ENCODE results near the gene ADGRG1.
"Not testable (repeated sequence)": the region's sequence is repeated elsewhere in the genome, so short reads cannot be mapped to it uniquely, and the experiment has no call there.

The ADGRG1 gene

DNA sequence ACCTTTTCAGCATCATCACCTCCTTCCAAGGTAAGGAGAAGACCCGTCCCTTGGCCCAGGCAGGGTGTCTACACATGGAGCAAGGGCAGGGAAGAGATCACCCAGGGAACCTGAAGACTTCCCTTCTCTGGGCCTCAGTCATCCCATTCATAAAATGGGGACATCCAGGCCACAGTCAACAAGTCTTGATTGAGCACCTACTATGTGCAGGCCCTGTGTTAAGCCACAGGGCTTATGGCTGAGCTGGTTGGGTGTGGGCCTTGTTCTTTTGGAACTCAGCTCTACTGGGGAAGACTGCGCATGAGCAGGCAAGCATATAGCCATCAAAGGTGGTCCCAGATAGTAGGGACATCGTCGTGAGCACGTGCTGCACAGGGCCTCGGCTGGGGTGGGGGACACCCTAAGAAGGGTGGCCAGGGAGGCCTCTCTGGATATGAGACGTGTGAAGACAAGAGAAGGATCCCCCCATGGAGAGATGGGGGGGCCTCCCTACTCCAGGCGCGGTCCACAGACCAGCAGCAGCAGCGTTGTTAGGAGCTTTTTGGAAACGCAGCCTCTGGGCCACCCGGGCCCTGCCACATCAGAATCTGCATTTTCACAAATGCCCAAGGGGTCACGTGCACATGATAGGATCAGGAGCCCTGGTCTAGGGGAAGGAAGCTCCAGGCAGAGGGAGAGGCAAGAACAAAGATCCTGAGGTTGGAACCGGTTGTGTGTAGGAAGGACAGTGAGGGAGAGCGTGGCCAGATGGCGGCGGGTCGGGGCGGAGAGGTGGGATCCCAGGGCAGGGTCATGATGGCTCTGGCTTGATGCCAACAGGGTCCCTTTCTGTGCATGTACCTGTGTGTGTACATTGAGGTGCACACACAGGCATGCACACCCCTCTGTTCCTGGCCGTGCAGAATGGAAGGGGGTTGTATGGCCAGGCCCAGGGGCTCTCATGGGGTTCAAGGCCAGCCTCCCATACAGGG is 33.8 kb downstream of the ADGRG1 start:
- intact Hi-C loops (cut with DNase I) = loop anchor here (10.0 kb wide), 1 partner anchor 63 kb away; no protein-coding TSS in a partner anchor
- no peak for DNase-seq

DNA sequence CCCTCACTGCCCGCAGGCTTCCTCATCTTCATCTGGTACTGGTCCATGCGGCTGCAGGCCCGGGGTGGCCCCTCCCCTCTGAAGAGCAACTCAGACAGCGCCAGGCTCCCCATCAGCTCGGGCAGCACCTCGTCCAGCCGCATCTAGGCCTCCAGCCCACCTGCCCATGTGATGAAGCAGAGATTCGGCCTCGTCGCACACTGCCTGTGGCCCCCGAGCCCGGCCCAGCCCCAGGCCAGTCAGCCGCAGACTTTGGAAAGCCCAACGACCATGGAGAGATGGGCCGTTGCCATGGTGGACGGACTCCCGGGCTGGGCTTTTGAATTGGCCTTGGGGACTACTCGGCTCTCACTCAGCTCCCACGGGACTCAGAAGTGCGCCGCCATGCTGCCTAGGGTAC is 35.0 kb downstream of the ADGRG1 start:
- intact Hi-C loops (cut with DNase I) = loop anchor here (10.0 kb wide), 1 partner anchor 61 kb away; no protein-coding TSS in a partner anchor
- no peak for DNase-seq

DNA sequence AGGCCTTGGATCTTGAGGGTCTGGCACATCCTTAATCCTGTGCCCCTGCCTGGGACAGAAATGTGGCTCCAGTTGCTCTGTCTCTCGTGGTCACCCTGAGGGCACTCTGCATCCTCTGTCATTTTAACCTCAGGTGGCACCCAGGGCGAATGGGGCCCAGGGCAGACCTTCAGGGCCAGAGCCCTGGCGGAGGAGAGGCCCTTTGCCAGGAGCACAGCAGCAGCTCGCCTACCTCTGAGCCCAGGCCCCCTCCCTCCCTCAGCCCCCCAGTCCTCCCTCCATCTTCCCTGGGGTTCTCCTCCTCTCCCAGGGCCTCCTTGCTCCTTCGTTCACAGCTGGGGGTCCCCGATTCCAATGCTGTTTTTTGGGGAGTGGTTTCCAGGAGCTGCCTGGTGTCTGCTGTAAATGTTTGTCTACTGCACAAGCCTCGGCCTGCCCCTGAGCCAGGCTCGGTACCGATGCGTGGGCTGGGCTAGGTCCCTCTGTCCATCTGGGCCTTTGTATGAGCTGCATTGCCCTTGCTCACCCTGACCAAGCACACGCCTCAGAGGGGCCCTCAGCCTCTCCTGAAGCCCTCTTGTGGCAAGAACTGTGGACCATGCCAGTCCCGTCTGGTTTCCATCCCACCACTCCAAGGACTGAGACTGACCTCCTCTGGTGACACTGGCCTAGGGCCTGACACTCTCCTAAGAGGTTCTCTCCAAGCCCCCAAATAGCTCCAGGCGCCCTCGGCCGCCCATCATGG is 35.7 kb downstream of the ADGRG1 start:
- DNase-seq = no peak
- intact Hi-C loops (cut with DNase I) = loop anchor here (10.0 kb wide), 1 partner anchor 61 kb away; no protein-coding TSS in a partner anchor

DNA sequence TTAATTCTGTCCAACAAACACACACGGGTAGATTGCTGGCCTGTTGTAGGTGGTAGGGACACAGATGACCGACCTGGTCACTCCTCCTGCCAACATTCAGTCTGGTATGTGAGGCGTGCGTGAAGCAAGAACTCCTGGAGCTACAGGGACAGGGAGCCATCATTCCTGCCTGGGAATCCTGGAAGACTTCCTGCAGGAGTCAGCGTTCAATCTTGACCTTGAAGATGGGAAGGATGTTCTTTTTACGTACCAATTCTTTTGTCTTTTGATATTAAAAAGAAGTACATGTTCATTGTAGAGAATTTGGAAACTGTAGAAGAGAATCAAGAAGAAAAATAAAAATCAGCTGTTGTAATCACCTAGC is 36.2 kb downstream of the ADGRG1 start:
- intact Hi-C loops (cut with DNase I) = loop anchor here (10.0 kb wide), 1 partner anchor 60 kb away; no protein-coding TSS in a partner anchor
- DNase-seq = no peak

DNA sequence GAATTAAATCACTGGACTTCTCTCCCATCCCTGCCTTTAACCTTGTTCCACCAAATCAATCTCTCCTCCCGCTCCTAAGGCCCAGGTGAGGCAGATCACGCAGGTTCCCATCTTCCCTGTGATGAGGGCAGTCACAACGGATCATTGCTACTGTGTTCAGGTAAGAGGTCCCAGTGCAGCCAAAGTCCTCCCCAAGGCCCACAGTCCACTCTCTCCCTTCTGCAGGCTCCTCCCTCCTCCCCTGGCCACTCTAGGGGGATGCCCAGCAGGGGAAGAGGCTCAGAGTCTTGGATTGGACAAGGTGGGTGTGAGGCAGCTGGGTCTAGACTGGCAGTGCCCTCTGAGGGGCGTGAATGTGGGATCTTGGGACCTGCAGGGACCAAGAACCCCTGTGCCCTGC is 37.1 kb downstream of the ADGRG1 start:
- intact Hi-C loops (cut with DNase I) = loop anchor here (10.0 kb wide), 1 partner anchor 59 kb away; no protein-coding TSS in a partner anchor
- no peak for DNase-seq

DNA sequence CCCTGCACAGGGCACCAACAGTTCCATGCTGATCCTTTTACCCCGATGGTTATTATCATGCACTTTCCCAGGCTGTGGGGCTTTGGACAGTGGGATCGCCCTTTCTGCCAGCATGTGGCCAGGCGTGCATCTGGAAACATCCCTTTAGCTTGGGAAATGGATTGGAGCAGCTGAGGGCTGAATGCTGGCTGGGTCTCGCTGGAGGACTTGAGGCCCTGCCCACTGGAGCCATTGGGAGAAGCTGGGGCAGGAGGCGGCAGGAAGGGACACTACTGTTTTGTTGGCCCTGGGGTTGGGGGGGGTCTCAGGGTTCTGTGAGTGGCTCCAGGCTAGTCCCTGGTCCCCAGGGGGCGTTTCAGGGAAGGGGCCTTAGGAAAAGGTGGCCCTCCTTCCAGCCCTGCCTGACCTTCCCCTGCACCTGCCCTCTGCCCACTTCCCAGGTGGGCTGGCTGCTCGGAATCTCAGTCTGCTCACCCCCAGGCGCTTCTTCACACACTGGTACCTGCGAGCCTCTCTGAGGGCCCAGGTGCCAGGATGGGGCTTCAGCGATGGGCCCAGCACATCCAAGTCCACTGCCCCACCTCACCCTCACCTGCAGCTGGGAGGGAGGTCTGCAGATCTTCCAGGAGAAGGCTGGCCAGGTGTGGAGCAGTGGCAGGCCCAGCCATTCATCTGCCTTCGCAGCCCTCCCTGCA is 38.1 kb downstream of the ADGRG1 start:
- intact Hi-C loops (cut with DNase I) = loop anchor here (10.0 kb wide), 1 partner anchor 58 kb away; no protein-coding TSS in a partner anchor
- DNase-seq = peak in 1 of 10 donors; percentile 51

DNA sequence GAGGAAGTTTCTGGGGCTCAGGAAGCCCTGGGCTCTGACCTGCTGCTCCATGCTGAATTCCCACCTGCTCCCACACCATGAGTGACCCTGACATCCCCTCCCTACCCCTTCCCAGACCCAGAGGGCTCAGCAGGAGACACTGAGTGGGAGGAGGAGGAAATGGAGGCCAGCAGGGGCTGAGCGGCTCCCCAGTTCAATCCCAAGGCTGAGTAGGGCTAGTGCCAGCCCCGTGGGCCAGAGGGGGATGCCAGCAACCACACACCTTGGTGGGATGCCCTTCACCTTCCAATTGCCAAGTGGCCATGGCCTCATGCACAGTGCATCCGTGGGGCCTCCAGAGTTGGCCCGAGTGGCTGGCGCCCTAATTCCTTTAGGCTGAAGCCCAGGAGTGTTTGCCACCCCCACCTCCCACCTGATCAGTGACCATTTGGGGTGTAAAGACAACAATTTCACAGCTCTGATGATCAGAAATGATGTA is 38.7 kb downstream of the ADGRG1 start:
- peak in 1 of 10 donors; percentile 66 for DNase-seq
- intact Hi-C loops (cut with DNase I) = loop anchor here (10.0 kb wide), 1 partner anchor 58 kb away; no protein-coding TSS in a partner anchor

DNA sequence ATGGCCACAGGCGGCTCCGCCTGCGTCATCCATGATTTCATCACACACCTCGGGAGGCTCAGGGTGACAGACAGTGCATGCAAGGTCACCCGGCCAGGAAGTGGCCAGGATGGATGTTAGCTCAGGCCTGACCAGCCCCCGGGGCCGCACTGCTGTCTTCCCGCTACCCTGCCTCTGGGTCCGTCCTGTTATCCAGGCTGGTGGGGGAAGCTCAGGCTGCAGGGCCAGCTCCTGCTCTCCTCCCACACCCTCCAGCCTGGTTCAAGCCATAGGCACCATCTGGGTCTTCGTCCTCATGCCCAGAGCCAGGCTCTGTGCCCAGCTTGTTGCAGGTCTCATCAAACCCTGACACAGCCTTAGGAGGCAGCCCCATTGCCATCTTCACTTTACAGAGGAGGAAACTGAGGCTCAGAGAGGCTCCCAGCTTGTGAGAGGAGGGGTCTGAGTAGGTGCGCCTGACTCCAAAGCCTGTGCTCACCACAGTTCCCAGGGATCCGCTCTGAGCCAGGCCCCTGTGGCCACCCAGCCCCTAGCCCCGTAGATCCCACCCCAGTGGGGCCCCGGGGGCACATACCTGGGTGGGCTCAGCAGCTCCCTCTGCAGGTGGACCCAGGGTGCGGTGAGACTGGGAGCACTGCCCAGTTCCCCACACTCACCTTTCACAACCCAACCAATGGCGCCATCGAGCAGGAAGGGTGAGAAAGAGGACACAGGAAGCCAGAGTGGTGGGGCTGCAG is 39.3 kb downstream of the ADGRG1 start:
- intact Hi-C loops (cut with DNase I) = loop anchor here (10.0 kb wide), 1 partner anchor 57 kb away; no protein-coding TSS in a partner anchor
- DNase-seq = peak in 1 of 10 donors; percentile 70

DNA sequence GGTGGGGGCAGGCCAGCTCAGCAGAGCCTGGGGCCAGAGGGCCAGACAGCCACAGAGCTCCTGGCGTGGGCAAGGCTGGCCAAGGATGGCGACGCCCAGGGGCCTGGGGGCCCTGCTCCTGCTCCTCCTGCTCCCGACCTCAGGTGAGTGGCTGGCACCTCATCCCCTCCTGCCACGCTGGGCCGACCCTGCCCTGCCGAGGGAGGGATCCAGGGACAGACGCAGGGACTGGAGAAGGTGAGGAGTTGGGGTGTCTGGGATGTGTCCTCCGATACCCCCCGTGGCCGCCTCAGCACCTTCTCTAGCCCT is 39.8 kb downstream of the ADGRG1 start, which contains the start of gene ADGRG3:
Gene ADGRG3, plus strand, starts transcription at position 44 of the 309 bp plus-strand sequence. Its CDS starts 42 bp downstream, at position 86.
- DNase-seq = peak in 1 of 10 donors; percentile 40
- intact Hi-C loops (cut with DNase I) = loop anchor here (10.0 kb wide), 1 partner anchor 57 kb away; no protein-coding TSS in a partner anchor

DNA sequence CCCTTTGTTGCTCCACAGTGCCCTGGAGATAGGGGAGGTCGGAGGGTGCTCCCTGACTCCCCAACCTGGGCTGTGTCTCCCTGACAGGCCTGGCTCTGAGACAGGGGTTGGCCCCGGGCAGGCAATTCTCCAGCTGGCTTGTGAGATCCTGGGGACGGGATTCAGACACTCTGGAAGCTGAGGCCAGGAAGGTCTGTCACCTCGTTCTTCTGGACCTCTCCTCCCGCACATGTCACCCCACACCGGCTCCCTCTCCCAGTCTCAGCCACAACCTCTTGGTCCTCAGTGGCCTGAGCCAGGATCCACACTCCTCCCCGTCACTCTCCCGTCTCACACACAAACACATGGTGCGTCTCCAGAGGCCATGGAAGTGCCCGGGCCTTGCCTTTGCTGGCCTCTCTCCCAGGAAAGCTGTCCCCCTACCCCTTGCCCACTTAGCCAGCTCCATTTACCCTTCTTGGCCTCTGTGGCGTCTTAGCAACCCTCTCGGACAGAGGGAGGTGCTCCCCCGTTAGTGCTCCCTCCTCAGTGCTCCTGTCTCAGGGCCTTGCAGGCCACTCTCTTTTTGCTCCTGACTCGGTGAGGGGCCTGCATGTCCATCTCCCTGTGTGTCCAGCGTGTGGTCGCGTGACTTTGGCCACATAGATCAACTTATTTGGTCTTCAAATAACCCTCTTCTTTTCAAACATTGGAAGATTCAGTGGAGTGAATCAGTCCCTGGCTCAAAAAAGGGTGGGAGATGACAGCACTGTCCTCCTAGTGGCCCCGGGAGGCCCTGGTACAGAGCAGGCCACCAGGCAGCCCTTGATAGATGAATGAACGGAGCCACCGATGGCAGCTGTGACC is 40.4 kb downstream of the ADGRG1 start:
- intact Hi-C loops (cut with DNase I) = loop anchor here (10.0 kb wide), 1 partner anchor 56 kb away; no protein-coding TSS in a partner anchor
- DNase-seq = peak in 2 of 10 donors; percentile 34 to 52

DNA sequence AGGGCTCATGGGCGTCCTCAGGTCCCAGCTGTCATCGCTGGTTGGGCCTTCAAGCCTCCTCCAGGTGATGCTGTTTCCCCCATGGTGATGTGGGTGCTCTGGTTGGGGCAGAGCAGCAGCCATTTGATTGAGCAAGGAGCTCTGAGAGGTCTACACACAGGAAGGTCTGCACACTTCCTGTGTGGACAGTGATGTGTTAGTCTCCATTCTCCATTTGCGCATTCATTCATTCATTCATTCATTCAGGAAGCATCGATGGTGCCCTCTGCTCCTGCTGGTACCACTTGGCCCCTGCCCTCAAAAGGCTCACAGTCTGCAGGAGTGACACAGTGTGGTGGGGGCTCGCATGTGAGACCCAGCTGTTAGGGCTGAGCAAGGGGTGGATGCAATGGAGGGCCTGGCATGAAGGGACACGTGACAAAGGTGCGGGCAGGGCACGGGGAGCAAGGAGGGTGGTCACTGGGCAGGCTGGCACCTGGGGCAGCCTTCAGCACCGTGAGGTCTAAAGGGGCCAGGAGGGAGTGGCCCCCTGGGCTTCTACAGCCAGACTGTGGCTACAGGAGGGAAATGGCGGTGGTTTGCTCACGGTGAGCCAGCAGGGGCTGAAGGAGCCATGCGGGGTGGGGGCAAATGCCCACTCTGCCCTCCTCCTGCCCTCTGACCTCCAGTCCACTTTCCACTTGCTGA is 41.2 kb downstream of the ADGRG1 start:
- intact Hi-C loops (cut with DNase I) = loop anchor here (10.0 kb wide), 1 partner anchor 55 kb away; no protein-coding TSS in a partner anchor
- DNase-seq = peak in 2 of 10 donors; percentile 35 to 53

DNA sequence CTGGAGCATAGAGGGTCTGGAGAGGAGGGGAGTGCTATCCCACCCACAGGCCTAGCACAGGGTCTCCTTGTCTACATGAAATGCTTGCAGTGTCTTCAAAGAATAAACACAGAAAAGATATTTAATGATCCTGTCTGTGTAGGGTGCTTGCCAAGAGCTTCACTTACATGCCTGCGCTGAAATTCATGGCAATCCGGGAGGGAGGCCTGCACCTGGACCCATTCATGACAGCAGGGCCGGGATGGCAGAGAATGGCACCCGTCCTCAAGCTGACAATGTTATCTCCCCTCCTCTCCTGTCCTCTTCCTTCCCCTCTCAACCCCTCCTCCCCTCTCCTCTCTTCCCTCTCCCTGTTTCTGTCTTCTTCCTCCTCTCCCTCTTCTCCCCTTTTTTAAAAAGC is 41.8 kb downstream of the ADGRG1 start:
- intact Hi-C loops (cut with DNase I) = no loop called here
- peak in 2 of 10 donors; percentile 39 to 78 for DNase-seq

DNA sequence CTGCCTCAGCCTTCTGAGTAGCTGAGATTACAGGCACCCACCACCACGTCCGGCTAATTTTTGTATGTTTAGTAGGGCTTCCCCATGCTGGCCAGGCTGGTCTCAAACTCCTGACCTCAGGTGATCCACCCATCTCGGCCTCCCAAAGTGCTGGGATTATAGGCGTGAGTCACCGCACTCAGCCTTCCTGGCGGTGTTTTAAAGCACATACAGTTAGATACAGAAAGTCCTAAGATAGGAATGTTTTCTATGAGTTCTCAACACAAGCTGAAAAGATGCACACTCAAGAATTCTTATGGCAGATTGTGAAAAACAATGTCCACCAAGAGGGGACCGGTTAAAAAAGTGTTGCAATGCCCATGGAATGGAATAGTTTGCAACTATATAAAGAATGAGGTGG is 43.0 kb downstream of the ADGRG1 start:
- intact Hi-C loops (cut with DNase I) = not testable (repeated sequence)
- DNase-seq = peak in 1 of 10 donors; percentile 71

DNA sequence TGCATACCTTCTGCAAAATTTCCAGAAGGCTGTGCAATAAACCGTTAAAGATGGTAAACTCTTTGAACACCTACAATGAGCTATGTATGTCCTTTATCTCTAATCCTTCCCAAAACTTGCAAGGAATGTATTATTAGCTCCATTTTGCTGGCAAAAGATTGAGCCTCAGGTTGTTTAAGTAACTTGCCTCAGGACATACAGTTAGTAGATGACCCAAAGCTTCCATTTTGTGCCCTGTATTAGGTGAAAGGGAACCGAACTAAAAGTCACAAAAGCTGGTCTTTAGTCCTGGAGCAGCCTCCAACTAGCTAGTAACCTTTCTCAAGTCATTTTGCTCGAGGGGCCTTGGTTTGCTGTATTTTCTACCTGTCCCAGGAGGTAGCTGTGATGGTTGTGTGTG is 44.0 kb downstream of the ADGRG1 start:
- no peak for DNase-seq
- intact Hi-C loops (cut with DNase I) = no loop called here

DNA sequence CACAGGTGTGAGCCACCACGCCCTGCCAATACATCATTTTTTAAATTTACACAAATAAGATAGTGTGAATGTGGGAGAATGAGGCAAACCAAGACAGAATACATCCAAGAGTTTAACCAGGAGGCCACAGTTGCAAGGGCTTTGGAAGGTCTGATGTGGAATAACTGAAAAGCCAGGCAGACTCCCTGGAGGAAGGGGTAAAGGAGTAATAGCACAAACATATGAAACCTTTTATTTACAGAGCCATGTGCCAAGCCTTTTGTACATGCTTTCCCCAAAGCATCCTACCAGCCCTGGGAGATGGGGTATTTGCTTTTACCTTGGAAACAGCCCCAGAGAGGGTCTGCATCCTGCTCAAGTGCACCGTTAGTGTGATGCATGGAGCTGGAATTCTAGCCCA is 44.4 kb downstream of the ADGRG1 start:
- intact Hi-C loops (cut with DNase I) = no loop called here
- no peak for DNase-seq

DNA sequence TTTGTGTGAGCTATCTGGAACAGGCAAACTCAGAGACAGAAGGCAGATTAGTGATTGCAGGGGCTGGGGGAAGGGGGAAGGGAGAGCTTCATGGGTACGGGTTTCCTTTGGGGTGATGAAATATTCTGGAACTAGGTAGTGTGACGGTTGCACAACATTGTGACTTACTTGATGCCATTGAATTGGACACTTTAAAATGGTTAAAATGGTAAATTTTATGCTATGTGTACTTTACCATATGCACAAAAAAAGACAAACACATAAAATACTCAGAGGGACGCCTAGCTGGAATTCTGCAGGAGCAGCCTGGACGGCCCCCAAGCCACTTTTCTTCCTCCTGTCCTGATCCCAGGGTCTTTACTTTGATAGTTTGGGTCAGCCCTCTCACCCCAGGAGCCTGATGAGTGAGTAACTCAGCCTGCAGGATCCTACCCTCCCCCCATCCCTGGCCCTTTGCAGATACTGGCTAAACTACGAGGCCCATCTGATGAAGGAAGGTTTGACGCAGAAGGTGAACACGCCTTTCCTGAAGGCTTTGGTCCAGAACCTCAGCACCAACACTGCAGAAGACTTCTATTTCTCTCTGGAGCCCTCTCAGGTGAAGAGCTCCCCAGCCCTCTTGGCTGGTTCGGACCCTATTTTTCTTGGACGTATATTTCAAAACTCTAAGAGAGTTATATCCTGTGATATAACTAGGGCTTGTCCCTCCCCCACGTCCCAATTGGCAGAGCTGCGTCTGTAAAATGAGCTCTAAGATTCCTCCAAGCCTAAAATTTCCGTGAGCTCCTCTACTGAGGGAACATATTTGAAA is 47.5 kb downstream of the ADGRG1 start:
- peak in 1 of 10 donors; percentile 44 for DNase-seq
- intact Hi-C loops (cut with DNase I) = no loop called here

DNA sequence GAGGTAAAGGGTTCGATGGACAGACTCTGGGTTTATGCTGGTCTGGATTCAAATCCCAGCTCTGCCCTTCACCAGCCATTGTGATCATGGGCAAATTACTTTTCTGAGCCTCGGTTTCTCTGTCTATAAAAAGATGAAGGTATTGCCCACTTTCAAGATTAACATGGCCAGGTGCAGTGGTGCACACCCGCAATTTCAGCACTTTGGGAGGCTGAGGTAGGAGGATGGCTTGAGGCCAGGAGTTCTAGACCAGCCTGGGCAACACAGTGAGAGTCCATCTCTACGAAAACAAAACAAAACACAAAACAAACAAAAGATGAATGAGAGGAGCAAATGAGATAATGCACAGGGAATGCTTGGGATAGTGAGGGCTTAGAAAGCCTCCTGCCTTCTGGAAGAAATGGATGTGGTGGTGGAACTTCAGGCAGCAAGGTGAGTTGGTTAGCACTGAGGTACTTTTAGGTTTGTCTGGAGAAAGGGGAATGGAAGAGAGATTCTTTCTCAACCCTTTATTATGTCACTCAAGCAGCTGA is 48.2 kb downstream of the ADGRG1 start:
- intact Hi-C loops (cut with DNase I) = no loop called here
- DNase-seq = no peak
